SU-DHL-6 (cell line): ENCODE results near the gene GNB3.

Experiments used
- CTCF ChIP-seq: fragments of 200-600 bp; sonication (generic); IDR thresholded peaks from one replicate; pipeline ENCODE4 v1.5.1; 2017; ENCODE audit warnings: antibody characterized with exemption, mild to moderate bottlenecking, low read length, moderate library complexity; ENCODE audit not compliant: insufficient read depth, poor library complexity, severe bottlenecking
- EZH2phosphoT487 ChIP-seq: fragments of 200-600 bp; sonication (generic), shearing (Covaris generic); conservative IDR thresholded peaks from 2 replicates; pipeline ENCODE4 v1.6.1; 2018; ENCODE audit warnings: mild to moderate bottlenecking, antibody characterized with exemption, low read length, moderate library complexity, mixed read lengths

GRCh38 chr12:6869049-6870021, 28.6 kb downstream of the GNB3 start:
- TF ChIP-seq CTCF (peak; percentile 75), EZH2phosphoT487 (no peak)
